ENCODE data around the gene ACSL6.

Gene ACSL6

GRCh38 chr5:132056610-132057497 lies 45.4 kb upstream of the ACSL6 start:
- Histone ChIP-seq H3K4me2 (ENCODE audit: low read length) (no peak overlapping the region), H3K27me3 (ENCODE audit: control insufficient read depth, low read length) (no peaks in the 10 kb centered on the region), H3K36me3 (ENCODE audit: control insufficient read depth, low read length) (no peaks in the 10 kb centered on the region), H4K20me1 (ENCODE audit: control insufficient read depth, insufficient read depth, low read depth, low read length) (no peaks in the 10 kb centered on the region), H3K79me2 (ENCODE audit: control insufficient read depth, low read length) (no peaks in the 10 kb centered on the region), H3K27ac (ENCODE audit: low read depth, low read length) (no peak overlapping the region), H3K4me3 (ENCODE audit: low read length) (no peak overlapping the region), H3K4me1 (ENCODE audit: control insufficient read depth, low read length) (no peaks in the 10 kb centered on the region), H3F3A (ENCODE audit: control insufficient read depth, insufficient read depth) (no peaks in the 10 kb centered on the region), H3K9me2 (replicated peaks; ENCODE audit: control insufficient read depth, low read length) (no peaks in the 10 kb centered on the region), H3K9me3 (ENCODE audit: control insufficient read depth, insufficient read depth, low read length) (no peaks in the 10 kb centered on the region)
- TF ChIP-seq CTCF (IDR thresholded peaks at IDR 0.05; ENCODE audit: low read depth, low read length, poor library complexity, severe bottlenecking) (no peak), EZH2phosphoT487 (IDR thresholded peaks at IDR 0.05; ENCODE audit: borderline replicate concordance, low read length) (no peak)

GRCh38 chr5:132055808-132056609 lies 44.6 kb upstream of the ACSL6 start:
- H4K20me1 ChIP-seq (ENCODE audit: control insufficient read depth, insufficient read depth, low read depth, low read length), result no peaks in the 10 kb centered on the region
- H3K79me2 ChIP-seq (ENCODE audit: control insufficient read depth, low read length), result no peaks in the 10 kb centered on the region
- H3K4me3 ChIP-seq (ENCODE audit: low read length), result no peak overlapping the region
- H3K9me2 ChIP-seq (replicated peaks; ENCODE audit: control insufficient read depth, low read length), result no peaks in the 10 kb centered on the region
- TF ChIP-seq EZH2phosphoT487 (IDR thresholded peaks at IDR 0.05; ENCODE audit: borderline replicate concordance, low read length) (no peak), CTCF (IDR thresholded peaks at IDR 0.05; ENCODE audit: low read depth, low read length, poor library complexity, severe bottlenecking) (no peak)
- no peaks in the 10 kb centered on the region for H3K36me3 ChIP-seq (ENCODE audit: control insufficient read depth, low read length)
- no peak overlapping the region for H3K4me2 ChIP-seq (ENCODE audit: low read length)
- H3F3A ChIP-seq (ENCODE audit: control insufficient read depth, insufficient read depth), result no peaks in the 10 kb centered on the region
- H3K4me1 ChIP-seq (ENCODE audit: control insufficient read depth, low read length), result no peaks in the 10 kb centered on the region
- no peak overlapping the region for H3K27ac ChIP-seq (ENCODE audit: low read depth, low read length)
- H3K27me3 ChIP-seq (ENCODE audit: control insufficient read depth, low read length), result no peaks in the 10 kb centered on the region
- no peaks in the 10 kb centered on the region for H3K9me3 ChIP-seq (ENCODE audit: control insufficient read depth, insufficient read depth, low read length)

GRCh38 chr5:132055441-132055807 lies 44.0 kb upstream of the ACSL6 start:
- H3F3A ChIP-seq (ENCODE audit: control insufficient read depth, insufficient read depth), result no peaks in the 10 kb centered on the region
- H3K79me2 ChIP-seq (ENCODE audit: control insufficient read depth, low read length), result no peaks in the 10 kb centered on the region
- H3K36me3 ChIP-seq (ENCODE audit: control insufficient read depth, low read length), result no peaks in the 10 kb centered on the region
- no peak overlapping the region for H3K27ac ChIP-seq (ENCODE audit: low read depth, low read length)
- no peak overlapping the region for H3K4me2 ChIP-seq (ENCODE audit: low read length)
- H3K9me2 ChIP-seq (replicated peaks; ENCODE audit: control insufficient read depth, low read length), result no peaks in the 10 kb centered on the region
- no peak overlapping the region for H3K4me3 ChIP-seq (ENCODE audit: low read length)
- no peaks in the 10 kb centered on the region for H4K20me1 ChIP-seq (ENCODE audit: control insufficient read depth, insufficient read depth, low read depth, low read length)
- H3K4me1 ChIP-seq (ENCODE audit: control insufficient read depth, low read length), result no peaks in the 10 kb centered on the region
- H3K27me3 ChIP-seq (ENCODE audit: control insufficient read depth, low read length), result no peaks in the 10 kb centered on the region
- no peaks in the 10 kb centered on the region for H3K9me3 ChIP-seq (ENCODE audit: control insufficient read depth, insufficient read depth, low read length)
- TF ChIP-seq EZH2phosphoT487 (IDR thresholded peaks at IDR 0.05; ENCODE audit: borderline replicate concordance, low read length) (no peak), CTCF (IDR thresholded peaks at IDR 0.05; ENCODE audit: low read depth, low read length, poor library complexity, severe bottlenecking) (no peak)
